C4-2B (cell line): ENCODE results near the gene ZNF587.
"Not testable (repeated sequence)": the region's sequence is repeated elsewhere in the genome, so short reads cannot be mapped to it uniquely, and the experiment has no call there.

ENCODE experiments used
- CTCF ChIP-seq: fragments of 450-650 bp; conservative IDR thresholded peaks from 2 replicates; pipeline ENCODE4 v1.5.1; 2017; ENCODE audit warnings: mild to moderate bottlenecking
- ZFX ChIP-seq: fragments of 450-650 bp; IDR thresholded peaks from 2 replicates; pipeline ENCODE4 v1.6.1; 2017

GRCh38 chr19:57873883-57874799, 24.5 kb downstream of the ZNF587 start:
- TF ChIP-seq CTCF, ZFX: not testable (repeated sequence)
